Stimulated activated CD4-positive, alpha-beta T cell treated with anti-CD3 and anti-CD28 coated beads, Interleukin-1b, Interleukin-23, amount 100 ng/mL, for 48 hours (primary cell): ENCODE results near the gene TOP3A.

Experiments used
- DNase-seq: peaks from one replicate; pipeline ENCODE4 v3.0.0-alpha.2; 2020

The TOP3A gene

GRCh38 chr17:18252160-18252559 is 62.6 kb downstream of the TOP3A start:
- no peak for DNase-seq

- DNase-seq, result no peak
Observed at GRCh38 chr17:18251204-18251603, 63.6 kb downstream of the TOP3A start.

GRCh38 chr17:18250708-18251107 is 64.1 kb downstream of the TOP3A start:
- DNase-seq, result no peak

- DNase-seq, result no peak
Observed at GRCh38 chr17:18250259-18250658, 64.5 kb downstream of the TOP3A start.

GRCh38 chr17:18248811-18249210 is 66.0 kb downstream of the TOP3A start:
- DNase-seq, result no peak

GRCh38 chr17:18248300-18248731 is 66.5 kb downstream of the TOP3A start:
- peak; percentile 65 for DNase-seq

GRCh38 chr17:18247613-18248001 is 67.2 kb downstream of the TOP3A start:
- no peak for DNase-seq

- peak; percentile 52 for DNase-seq
Observed at GRCh38 chr17:18246880-18247612, 67.7 kb downstream of the TOP3A start.

GRCh38 chr17:18246109-18246725 is 68.6 kb downstream of the TOP3A start:
- no peak for DNase-seq

GRCh38 chr17:18245038-18245776 is 69.6 kb downstream of the TOP3A start:
- DNase-seq, result no peak

GRCh38 chr17:18241229-18241871 is 73.4 kb downstream of the TOP3A start:
- no peak for DNase-seq

- no peak for DNase-seq
Observed at GRCh38 chr17:18240449-18240848, 74.3 kb downstream of the TOP3A start.

- DNase-seq, result no peak
Observed at GRCh38 chr17:18238299-18238698, 76.5 kb downstream of the TOP3A start.

GRCh38 chr17:18237461-18237860 is 77.3 kb downstream of the TOP3A start:
- no peak for DNase-seq

GRCh38 chr17:18236494-18236893 is 78.3 kb downstream of the TOP3A start:
- DNase-seq, result no peak

GRCh38 chr17:18235743-18236256 is 79.0 kb downstream of the TOP3A start:
- peak; percentile 48 for DNase-seq

GRCh38 chr17:18234853-18235380 is 79.9 kb downstream of the TOP3A start:
- DNase-seq, result no peak

- DNase-seq, result no peak
Observed at GRCh38 chr17:18233803-18234518, 80.8 kb downstream of the TOP3A start.

- no peak for DNase-seq
Observed at GRCh38 chr17:18231164-18231563, 83.6 kb downstream of the TOP3A start.

- DNase-seq, result no peak
Observed at GRCh38 chr17:18230288-18231141, 84.3 kb downstream of the TOP3A start.

GRCh38 chr17:18229771-18230170 is 85.0 kb downstream of the TOP3A start:
- no peak for DNase-seq
